SIG-M5 treated with dmso at 0.1 percent for 504 hours (cell line): ENCODE results near the gene IER3.
A peak's percentile ranks its signal among the peaks of the same experiment; 100 is the strongest.
"Not testable (repeated sequence)": the region's sequence is repeated elsewhere in the genome, so short reads cannot be mapped to it uniquely, and the experiment has no call there.

Experiments used
- DNase-seq: peaks from one replicate; lab custom pipeline; 2025; ENCODE audit not compliant: unreplicated experiment; lab: John Stamatoyannopoulos, UW

Gene IER3

GRCh38 chr6:30725713-30726505, 18.4 kb downstream of the IER3 start:
- DNase-seq, result no peak

- no peak for DNase-seq
Observed at GRCh38 chr6:30724906-30725667, 19.3 kb downstream of the IER3 start.

- DNase-seq, result not testable (repeated sequence)
Observed at GRCh38 chr6:30723843-30724741, 20.3 kb downstream of the IER3 start.

- not testable (repeated sequence) for DNase-seq
Observed at GRCh38 chr6:30723159-30723842, 21.0 kb downstream of the IER3 start.

- peak; percentile 73 for DNase-seq
Observed at GRCh38 chr6:30722280-30723112, 21.9 kb downstream of the IER3 start.

- DNase-seq, result peak; percentile 17
Observed at GRCh38 chr6:30722025-30722279, 22.4 kb downstream of the IER3 start.

GRCh38 chr6:30721198-30722024, 22.9 kb downstream of the IER3 start:
- DNase-seq, result peak; percentile 84

GRCh38 chr6:30720738-30721197, 23.6 kb downstream of the IER3 start:
- peak; percentile 55 for DNase-seq

- DNase-seq, result peak; percentile 98
Observed at GRCh38 chr6:30719791-30720737, 24.3 kb downstream of the IER3 start, which contains the start of gene TUBB. TSS of gene TUBB (plus strand) at chr6:30720352. CDS start at chr6:30720507, 155 bp downstream.

- DNase-seq, result no peak
Observed at GRCh38 chr6:30719356-30719755, 25.0 kb downstream of the IER3 start.

GRCh38 chr6:30717845-30718720, 26.3 kb downstream of the IER3 start:
- not testable (repeated sequence) for DNase-seq

- DNase-seq, result peak; percentile 100
Observed at GRCh38 chr6:30717129-30717844, 27.1 kb downstream of the IER3 start, which contains the start of gene MDC1. TSS of gene MDC1 (minus strand) at chr6:30717281. CDS start at chr6:30715175, 2,106 bp downstream.

- DNase-seq, result no peak
Observed at GRCh38 chr6:30716879-30717128, 27.5 kb downstream of the IER3 start.

GRCh38 chr6:30714263-30714662, 30.1 kb downstream of the IER3 start:
- no peak for DNase-seq

- no peak for DNase-seq
Observed at GRCh38 chr6:30712441-30712945, 31.9 kb downstream of the IER3 start.

GRCh38 chr6:30711758-30712380, 32.5 kb downstream of the IER3 start:
- no peak for DNase-seq
